HG03064 (cell line): ENCODE data around the gene KPNA1.
"Not testable (repeated sequence)": the region's sequence is repeated elsewhere in the genome, so short reads cannot be mapped to it uniquely, and the experiment has no call there.

ENCODE experiments used
- ATAC-seq: cut with Tn5 transposase; IDR thresholded peaks from one replicate; pipeline ENCODE4 v1.9.1; 2021; ENCODE audit warnings: low read depth; ENCODE audit not compliant: unreplicated experiment

The KPNA1 gene

GRCh38 chr3:122484985-122485384 is 29.8 kb downstream of the KPNA1 start:
- no peak for ATAC-seq

- ATAC-seq: no peak
Observed at GRCh38 chr3:122481390-122481789, 33.3 kb downstream of the KPNA1 start.

GRCh38 chr3:122476532-122476931 is 38.2 kb downstream of the KPNA1 start:
- no peak for ATAC-seq

DNA sequence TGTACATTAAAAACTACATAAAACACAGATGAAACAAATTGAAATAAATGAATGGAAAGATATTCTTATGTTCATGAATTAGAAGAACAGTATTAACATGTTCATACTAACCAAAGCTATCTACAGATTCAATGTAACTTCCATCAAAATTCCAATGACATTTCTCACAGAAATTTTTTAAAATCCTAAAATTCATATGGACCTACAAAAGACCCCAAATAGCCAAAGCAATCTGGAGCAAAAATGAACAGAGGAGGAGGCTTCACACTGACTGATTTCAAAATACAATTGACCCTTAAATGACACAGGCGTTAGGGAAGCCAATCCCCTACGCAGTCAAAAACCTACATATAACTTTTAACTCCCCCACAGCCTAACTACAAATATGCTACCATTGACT is 39.4 kb downstream of the KPNA1 start:
- ATAC-seq: no peak

- ATAC-seq: no peak
Observed at GRCh38 chr3:122469659-122470058, 45.1 kb downstream of the KPNA1 start.

- no peak for ATAC-seq
Observed at GRCh38 chr3:122468896-122469533, 45.7 kb downstream of the KPNA1 start.

DNA sequence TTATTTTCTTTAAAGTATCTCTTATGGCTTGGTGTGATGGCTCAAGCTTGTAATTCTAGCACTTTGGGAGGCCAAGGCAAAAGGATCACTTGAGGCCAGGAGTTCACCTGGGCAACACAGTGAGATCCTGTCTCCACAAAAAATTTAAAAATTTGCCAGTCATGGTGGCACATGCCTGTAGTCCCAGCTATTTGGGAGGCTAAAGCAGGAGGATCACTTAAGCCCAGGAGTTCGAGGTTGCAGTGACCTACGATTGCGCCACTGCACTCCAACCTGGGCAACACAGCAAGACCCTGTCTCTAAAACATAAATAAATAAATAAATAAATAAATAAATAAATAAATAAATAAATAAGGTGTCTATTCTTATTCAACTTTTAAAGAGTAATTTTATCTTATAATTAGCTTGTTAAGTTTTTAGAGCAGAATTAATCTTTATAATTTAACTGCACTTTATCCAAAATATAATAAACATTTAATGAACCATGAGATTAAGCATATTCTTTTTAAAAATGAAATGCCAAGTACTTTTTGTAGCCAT is 48.0 kb downstream of the KPNA1 start:
- ATAC-seq: no peak

GRCh38 chr3:122464659-122465058 is 50.1 kb downstream of the KPNA1 start:
- ATAC-seq: no peak

DNA sequence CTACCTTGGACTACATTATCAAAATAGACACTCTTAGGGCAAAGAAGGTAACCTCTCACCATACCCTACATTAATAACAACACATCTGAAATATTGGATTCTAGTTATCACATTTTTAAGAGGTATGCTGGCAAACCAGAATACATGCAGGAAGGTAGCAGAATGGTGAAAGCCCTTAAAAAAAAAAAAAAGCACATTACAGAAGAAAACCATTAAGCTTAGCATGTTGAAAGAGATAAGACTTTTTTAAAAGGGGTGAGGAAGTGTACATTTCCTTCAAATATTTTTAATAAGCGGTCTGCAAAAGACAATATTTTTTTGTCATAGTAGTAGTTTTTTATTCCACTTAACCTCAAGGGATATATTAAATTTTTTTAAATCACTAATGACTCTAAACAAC is 52.3 kb downstream of the KPNA1 start:
- ATAC-seq: no peak

DNA sequence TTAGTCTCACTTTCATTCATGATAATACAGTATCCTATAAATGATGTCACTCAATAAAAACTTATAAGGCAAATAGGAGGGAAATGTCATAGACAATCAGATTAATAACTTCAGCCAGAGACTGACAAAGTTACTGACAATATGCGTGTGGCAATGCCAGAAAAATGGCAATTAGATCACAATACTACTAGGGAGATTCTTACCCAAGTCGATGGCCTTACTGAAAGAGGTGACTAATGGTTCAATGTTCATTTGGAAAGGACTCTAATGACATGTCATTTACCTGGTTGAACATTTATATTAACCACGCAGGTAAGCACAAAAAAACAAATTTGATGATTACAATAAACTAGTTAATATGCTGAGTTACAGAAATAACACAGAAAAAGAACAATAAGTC is 52.9 kb downstream of the KPNA1 start:
- ATAC-seq: no peak

DNA sequence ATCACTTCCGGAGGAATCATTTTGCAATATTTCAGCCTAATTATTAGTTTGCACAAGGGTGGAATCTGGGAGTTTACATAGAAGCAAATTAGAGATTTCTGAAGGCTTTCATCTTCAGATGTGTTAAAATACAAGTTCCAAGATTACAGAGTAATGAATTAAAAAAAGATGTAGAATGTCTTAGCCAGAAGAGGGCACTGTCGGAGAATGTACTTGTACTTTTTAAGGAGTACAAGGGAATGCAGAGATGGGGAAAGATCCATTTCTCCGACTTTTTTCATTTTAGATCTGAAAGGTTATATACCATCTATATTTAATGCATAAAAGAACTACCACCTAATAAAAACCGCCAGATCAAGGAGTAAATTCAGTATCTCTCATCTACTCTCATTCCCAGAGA is 55.7 kb downstream of the KPNA1 start:
- ATAC-seq: no peak

DNA sequence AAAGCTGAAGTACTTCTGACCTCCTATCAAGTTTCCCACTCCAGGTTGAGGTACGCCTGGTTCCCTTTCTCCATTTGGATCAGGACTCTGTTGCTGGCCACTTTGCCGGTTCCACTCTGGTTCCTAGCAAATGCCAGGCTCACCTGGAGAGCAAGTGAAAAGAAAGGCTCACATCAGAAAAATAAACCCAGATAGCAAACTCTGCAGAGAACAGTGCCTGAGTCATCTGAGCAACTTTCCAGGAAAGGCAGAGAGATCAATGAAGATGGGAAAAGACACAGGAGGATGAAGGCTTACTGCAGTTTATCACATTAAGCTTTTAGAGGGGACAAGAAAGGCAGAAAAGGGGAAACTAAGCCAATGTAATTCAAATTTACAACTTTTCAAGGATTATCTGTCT is 57.0 kb downstream of the KPNA1 start:
- no peak for ATAC-seq

- ATAC-seq: no peak
Observed at GRCh38 chr3:122456074-122456473, 58.7 kb downstream of the KPNA1 start.

GRCh38 chr3:122451371-122451770 is 63.4 kb downstream of the KPNA1 start:
- ATAC-seq: no peak

GRCh38 chr3:122448218-122448617 is 66.5 kb downstream of the KPNA1 start:
- ATAC-seq: not testable (repeated sequence)

DNA sequence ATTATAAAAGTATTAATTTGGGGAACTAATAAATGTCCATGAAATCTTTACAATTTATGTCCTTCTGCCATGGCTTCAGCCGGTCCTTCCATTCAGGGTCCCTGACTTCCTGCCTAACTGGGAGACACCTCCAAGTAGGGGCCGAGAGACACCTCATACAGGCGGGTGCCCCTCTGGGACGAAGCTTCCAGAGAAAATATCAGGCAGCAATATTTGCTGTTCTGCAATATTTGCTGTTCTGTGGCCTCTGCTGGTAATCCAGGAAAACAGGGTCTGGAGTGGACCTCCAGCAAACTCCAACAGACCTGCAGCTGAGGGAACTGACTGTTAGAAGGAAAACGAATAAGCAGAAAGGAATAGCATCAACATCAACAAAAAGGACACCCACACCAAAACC is 70.2 kb downstream of the KPNA1 start:
- ATAC-seq: not testable (repeated sequence)

DNA sequence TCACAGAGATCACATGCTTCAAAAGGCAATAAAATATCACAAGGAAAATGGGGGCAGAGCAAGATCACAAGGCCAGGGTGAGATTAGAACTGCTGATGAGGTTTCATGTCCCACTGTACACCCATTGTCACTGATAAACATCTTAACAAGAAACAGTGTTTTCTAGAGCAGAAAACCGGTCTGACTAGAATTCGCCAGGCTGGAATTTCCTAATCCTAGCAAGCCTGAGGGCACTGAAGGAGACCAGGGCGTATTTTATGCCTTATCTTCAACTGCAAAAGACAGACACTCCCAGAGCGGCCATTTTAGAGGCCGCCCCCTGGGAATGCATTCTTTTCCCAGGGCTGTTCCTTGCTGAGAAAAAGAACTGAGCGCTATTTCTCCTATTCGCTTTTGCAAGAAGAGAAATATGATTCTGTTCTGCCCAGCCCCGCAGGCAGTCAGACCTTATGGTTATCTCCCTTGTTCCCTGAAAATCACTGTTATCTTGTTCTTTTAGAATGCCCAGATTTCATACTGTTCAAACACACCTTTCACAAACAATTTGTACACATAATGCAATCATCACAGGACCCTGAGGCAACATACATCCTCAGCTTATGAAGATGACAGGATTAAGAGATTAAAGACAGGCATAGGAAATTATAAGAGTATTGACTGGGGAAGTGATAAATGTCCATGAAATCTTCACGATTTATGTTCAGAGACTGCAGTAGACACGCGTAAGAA is 70.8 kb downstream of the KPNA1 start:
- ATAC-seq: not testable (repeated sequence)

DNA sequence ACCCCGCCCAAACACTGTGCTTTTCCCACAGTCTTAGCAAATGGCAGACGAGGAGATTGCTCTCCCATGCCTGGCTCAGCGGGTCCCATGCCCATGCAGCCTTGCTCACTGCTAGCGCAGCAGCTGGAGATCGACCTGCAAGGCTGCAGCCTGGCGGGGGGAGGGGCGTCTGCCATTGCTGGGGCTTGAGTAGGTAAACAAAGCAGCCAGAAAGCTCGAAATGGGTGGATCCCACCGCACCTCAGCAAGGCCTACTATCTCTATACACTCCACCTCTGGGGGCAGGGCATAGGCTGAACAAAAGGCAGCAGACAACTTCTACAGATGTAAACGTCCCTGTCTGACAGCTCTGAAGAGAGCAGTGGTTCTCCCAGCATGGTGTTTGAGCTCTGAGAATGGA is 71.6 kb downstream of the KPNA1 start:
- ATAC-seq: no peak

DNA sequence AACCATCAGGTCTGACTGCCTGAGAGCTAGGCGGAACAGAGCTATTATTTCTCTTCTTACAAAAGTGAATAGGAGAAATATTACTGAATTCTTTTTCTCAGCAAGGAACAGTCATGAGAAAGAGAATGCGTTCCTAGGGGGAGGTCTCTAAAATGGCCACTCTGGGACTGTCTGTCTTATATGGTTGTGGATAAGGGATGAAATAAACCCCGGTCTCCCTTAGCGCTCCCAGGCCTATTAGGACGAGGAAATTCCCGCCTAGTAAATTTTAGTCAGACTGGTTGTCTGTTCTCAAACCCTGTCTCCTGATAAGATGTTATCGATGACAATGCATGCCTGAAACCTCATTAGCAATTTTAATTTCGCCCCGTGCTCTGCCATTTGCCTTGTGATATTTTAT is 78.8 kb downstream of the KPNA1 start:
- ATAC-seq: no peak

DNA sequence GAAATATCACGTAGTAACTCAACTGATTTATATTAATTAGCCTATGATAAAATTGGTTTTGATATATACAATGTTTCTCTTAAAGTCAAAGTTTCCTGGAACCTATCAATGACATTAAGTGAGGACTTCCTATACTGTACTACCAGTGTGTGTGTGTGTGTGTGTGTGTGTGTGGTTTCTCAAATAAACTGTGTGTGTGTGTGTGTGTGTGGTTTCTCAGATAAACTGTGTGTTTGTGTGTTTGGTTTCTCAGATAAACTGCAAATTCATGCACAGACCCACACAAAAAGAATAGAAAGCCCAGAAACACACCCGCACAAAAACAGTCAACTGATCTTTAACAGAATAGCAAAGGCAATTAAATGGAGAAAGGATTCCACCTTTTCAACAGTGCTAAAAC is 84.4 kb downstream of the KPNA1 start:
- no peak for ATAC-seq

DNA sequence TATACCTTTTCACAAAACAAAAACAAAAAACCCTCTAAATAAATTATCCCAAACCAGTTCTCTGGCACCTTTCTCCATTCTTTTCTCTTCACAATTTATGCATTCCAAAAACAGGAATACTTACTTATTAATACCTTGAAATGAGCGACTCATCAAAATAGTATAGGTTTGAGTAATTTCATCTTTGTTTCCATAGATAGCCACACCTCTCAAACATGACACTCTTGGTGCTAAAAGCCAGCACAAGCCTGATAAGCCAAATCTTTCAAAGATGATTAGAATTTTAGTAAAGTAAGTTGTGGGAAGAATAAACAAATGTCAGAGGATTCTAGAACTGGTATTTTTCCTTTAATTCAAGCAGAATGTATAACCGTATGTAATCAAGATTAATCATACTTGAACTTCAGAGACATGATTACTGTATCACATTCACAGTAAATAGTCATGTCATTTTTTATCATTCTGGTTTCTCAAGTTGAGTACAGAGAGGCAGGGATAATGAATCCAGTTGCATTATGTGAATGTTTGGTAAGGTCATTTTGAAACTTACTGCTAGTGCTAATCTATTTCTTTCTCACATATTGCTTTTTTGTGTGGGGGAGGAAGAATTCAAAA is 86.8 kb downstream of the KPNA1 start:
- no peak for ATAC-seq

- no peak for ATAC-seq
Observed at GRCh38 chr3:122421836-122422235, 92.9 kb downstream of the KPNA1 start.
